ENCODE results near the gene SSNA1. TPM values are rescaled to one million over a fixed set of nuclear protein-coding genes. Genes with fewer than 3 reads are reported as not detected.

Gene SSNA1
- total RNA-seq, 4 donors from 2014 or later, result 79.2 to 112 (median 93.1) TPM

GRCh38 chr9:137150617-137151457, 37.6 kb upstream of the SSNA1 start:
- no peak overlapping the region for H3K4me3 ChIP-seq (ENCODE audit: low read depth, poor library complexity, severe bottlenecking)
- intact Hi-C loops (cut with DNase I; ENCODE audit: low total_unique reads), result no loop called here
- no peak for DNase-seq (ENCODE audit: low spot score in 2 of 2)
- WGBS, 2 donors, result 22 to 35% methylated on average over 34 of the region's 34 CpGs
- TF ChIP-seq CTCF (IDR thresholded peaks at IDR 0.05) (no peak), POLR2A (IDR thresholded peaks at IDR 0.05) (no peak)

- DNase-seq (ENCODE audit: low spot score in 2 of 2), result no peak
Measured at GRCh38 chr9:137152844-137153405, 35.6 kb upstream of the SSNA1 start.

GRCh38 chr9:137156567-137157375, 31.7 kb upstream of the SSNA1 start:
- 2 to 13% methylated on average over 22 to 47 of the region's 65 CpGs for WGBS, 2 donors
- no peak for TF ChIP-seq POLR2A (IDR thresholded peaks at IDR 0.05)
- TF ChIP-seq CTCF (IDR thresholded peaks at IDR 0.05), result no peak
- no peak for DNase-seq (ENCODE audit: low spot score in 2 of 2)
- intact Hi-C loops (cut with DNase I; ENCODE audit: low total_unique reads), result no loop called here
- H3K4me3 ChIP-seq (ENCODE audit: low read depth, poor library complexity, severe bottlenecking), result no peak overlapping the region

More at GRCh38 chr9:137152844-137153405, 35.6 kb upstream of the SSNA1 start:
- no peak for TF ChIP-seq CTCF (IDR thresholded peaks at IDR 0.05)
- no peak for TF ChIP-seq POLR2A (IDR thresholded peaks at IDR 0.05)
- WGBS, 2 donors, result 90 to 92% methylated on average over 7 of the region's 7 CpGs
- no peak overlapping the region for H3K4me3 ChIP-seq (ENCODE audit: low read depth, poor library complexity, severe bottlenecking)
- intact Hi-C loops (cut with DNase I; ENCODE audit: low total_unique reads), result no loop called here

GRCh38 chr9:137157618-137158415, 30.7 kb upstream of the SSNA1 start:
- 44 to 48% methylated on average over 15 to 19 of the region's 19 CpGs for WGBS, 2 donors

More at GRCh38 chr9:137157618-137158415, 30.7 kb upstream of the SSNA1 start:
- H3K4me3 ChIP-seq (ENCODE audit: low read depth, poor library complexity, severe bottlenecking), result no peak overlapping the region
- no peak for DNase-seq (ENCODE audit: low spot score in 2 of 2)
- TF ChIP-seq POLR2A (IDR thresholded peaks at IDR 0.05) (no peak), CTCF (IDR thresholded peaks at IDR 0.05) (no peak)
- intact Hi-C loops (cut with DNase I; ENCODE audit: low total_unique reads), result no loop called here

Measured in lower leg skin (tissue), 4 donors.